A673 (cell line): ENCODE data around the gene SMKR1. TPM values are rescaled to one million over a fixed set of nuclear protein-coding genes. Genes with fewer than 3 reads are reported as not detected.

Experiments
- BruUV-seq: library from RNA; stranded (reverse); fragments of 400-500 nt; replicated peaks from 2 replicates; lab custom pipeline; 2021; lab: Mats Ljungman, UMichigan
- CTCF ChIA-PET: fragments of 300-600 bp; sonication (Branson Sonifier 250); formaldehyde crosslinking; loops from one replicate; lab custom pipeline; 2022; ENCODE audit warnings: antibody characterized with exemption; lab: Charles Lee
- POLR2A ChIA-PET: fragments of 300-600 bp; sonication (Branson Sonifier 250); formaldehyde crosslinking; loops from one replicate; lab custom pipeline; 2022; ENCODE audit warnings: antibody characterized with exemption; ENCODE audit not compliant: low non-redundant PET; lab: Charles Lee
- DNase-seq: peaks from one replicate; pipeline ENCODE4 v3.0.0-alpha.2; 2015; ENCODE audit warnings: low spot score
- H3K27ac ChIP-seq: fragments of 200-600 bp; sonication (generic); 2 replicates; pipeline ENCODE4 v1.5.1; 2016; ENCODE audit warnings: mixed run types, low read depth, mild to moderate bottlenecking, mixed read lengths, antibody characterized with exemption, low read length; ENCODE audit not compliant: poor library complexity, severe bottlenecking
- H3K27me3 ChIP-seq: fragments of 200-600 bp; sonication (generic); replicated peaks from 2 replicates; pipeline ENCODE4 v1.6.1; 2017; ENCODE audit warnings: mixed run types, low read depth, mild to moderate bottlenecking, mixed read lengths, antibody characterized with exemption, low read length; ENCODE audit not compliant: insufficient read depth, poor library complexity
- H3K36me3 ChIP-seq: fragments of 200-600 bp; sonication (generic); 2 replicates; pipeline ENCODE4 v1.6.1; 2016; ENCODE audit warnings: mixed run types, mild to moderate bottlenecking, mixed read lengths, antibody characterized with exemption, low read length; ENCODE audit not compliant: insufficient read depth, poor library complexity, severe bottlenecking
- H3K4me1 ChIP-seq: fragments of 200-600 bp; sonication (generic); 2 replicates; pipeline ENCODE4 v1.6.1; 2017; ENCODE audit warnings: mixed run types, mild to moderate bottlenecking, mixed read lengths, antibody characterized with exemption, low read length; ENCODE audit not compliant: insufficient read depth, poor library complexity, severe bottlenecking
- H3K4me3 ChIP-seq: fragments of 200-600 bp; sonication (generic); 2 replicates; pipeline ENCODE4 v1.5.1; 2016; ENCODE audit warnings: low read depth, mixed run types, mild to moderate bottlenecking, mixed read lengths, low read length; ENCODE audit not compliant: poor library complexity, severe bottlenecking
- H3K9me3 ChIP-seq: fragments of 200-600 bp; sonication (generic); 2 replicates; pipeline ENCODE4 v1.6.1; 2016; ENCODE audit warnings: mixed run types, low read depth, mild to moderate bottlenecking, mixed read lengths, antibody characterized with exemption, low read length; ENCODE audit not compliant: poor library complexity, severe bottlenecking
- CTCF ChIP-seq: fragments of 300-800, 200-600 bp; sonication (generic); conservative IDR thresholded peaks from 2 replicates; pipeline ENCODE4 v1.5.1; 2017; ENCODE audit warnings: low read depth, mild to moderate bottlenecking, antibody characterized with exemption, low read length, moderate library complexity, mixed read lengths
- EZH2 ChIP-seq: fragments of 200-600 bp; sonication (generic); IDR thresholded peaks from 2 replicates; pipeline ENCODE4 v1.6.1; 2017; ENCODE audit warnings: borderline replicate concordance, low read depth, mild to moderate bottlenecking, mixed read lengths, antibody characterized with exemption, low read length; ENCODE audit not compliant: poor library complexity, severe bottlenecking
- intact Hi-C: fragments of 100-400 bp; cut with micrococcal nuclease; formaldehyde crosslinking; loops from one replicate; pipeline ENCODE4 v1.10.0; 2022; ENCODE audit not compliant: unreplicated experiment
- total RNA-seq: library from RNA; stranded (reverse); gene quantifications from 2 replicates; pipeline ENCODE4 v1.2.3, GENCODE V29; 2021

The SMKR1 gene
- total RNA-seq, 1 experiment from 2014 or later, result 1.5 TPM

- POLR2A ChIA-PET, result no interaction called here
These were observed 33.6 kb downstream of the SMKR1 start for GRCh38 chr7:129535896-129536295.

GRCh38 chr7:129536323-129536722, 34.0 kb downstream of the SMKR1 start:
- Histone ChIP-seq H3K4me1 (no peaks in the 10 kb centered on the region), H3K4me3 (no peak overlapping the region), H3K9me3 (no peaks in the 10 kb centered on the region), H3K27me3 (no peaks in the 10 kb centered on the region), H3K36me3 (no peaks in the 10 kb centered on the region), H3K27ac (no peak overlapping the region)
- CTCF ChIA-PET, result interaction anchor here (0.5 to 0.7 kb wide), 2 partner anchors 32 to 243 kb away, joined by 3 to 11 read pairs; no protein-coding TSS in a partner anchor
- POLR2A ChIA-PET, result no interaction called here
- DNase-seq, result no peak
- intact Hi-C loops, result no loop called here
- no peak for TF ChIP-seq CTCF
- no peak for TF ChIP-seq EZH2
- no TSS peak for BruUV-seq

More at GRCh38 chr7:129535896-129536295, 33.6 kb downstream of the SMKR1 start:
- CTCF ChIA-PET, result interaction anchor here (0.5 to 0.7 kb wide), 2 partner anchors 32 to 244 kb away, joined by 3 to 11 read pairs; no protein-coding TSS in a partner anchor
- no peak for DNase-seq
- BruUV-seq, result no TSS peak
- TF ChIP-seq EZH2 (no peak), CTCF (no peak)
- Histone ChIP-seq H3K4me1 (no peaks in the 10 kb centered on the region), H3K9me3 (no peaks in the 10 kb centered on the region), H3K27me3 (no peaks in the 10 kb centered on the region), H3K36me3 (no peaks in the 10 kb centered on the region), H3K27ac (no peak overlapping the region), H3K4me3 (no peak overlapping the region)
- intact Hi-C loops, result no loop called here

- Histone ChIP-seq H3K36me3 (no peaks in the 10 kb centered on the region), H3K27me3 (no peaks in the 10 kb centered on the region), H3K4me1 (no peaks in the 10 kb centered on the region), H3K9me3 (no peaks in the 10 kb centered on the region), H3K27ac (no peak overlapping the region), H3K4me3 (no peak overlapping the region)
- TF ChIP-seq EZH2 (no peak), CTCF (no peak)
- ChIA-PET POLR2A (no interaction called here), CTCF (no interaction called here)
- intact Hi-C loops, result no loop called here
- BruUV-seq, result no TSS peak
- no peak for DNase-seq
These were observed 36.5 kb downstream of the SMKR1 start for GRCh38 chr7:129538790-129539189.
